Measurements from ENCODE around the gene BRD9. TPM values are rescaled to one million over a fixed set of nuclear protein-coding genes. Genes with fewer than 3 reads are reported as not detected.

The BRD9 gene
- total and polyA plus RNA-seq, 2 of the 13 experiments (the other 11 are each of a cell fraction or from before 2014, with no cell fraction given) = 5.2 to 22.9 TPM

- FAIRE-seq = no peak
- TF ChIP-seq SMAD3 (CRISPR knock-in tag; IDR thresholded peaks at IDR 0.05) = no peak
- TF ChIP-seq ZNF670 (CRISPR knock-in tag; IDR thresholded peaks at IDR 0.05; ENCODE audit: borderline replicate concordance) = no peak
- TF ChIP-seq POLR2AphosphoS5 (IDR thresholded peaks at IDR 0.05; ENCODE audit: low read depth, low read length) = peak; percentile 8; the same call in 1 of the 2 replicates
- peak; percentile 79 for TF ChIP-seq TARDBP (CRISPR knock-in tag; IDR thresholded peaks at IDR 0.05)
- TF ChIP-seq MNT (IDR thresholded peaks at IDR 0.05) = peak; percentile 44; the same call in 1 of the 2 replicates
- no peak for TF ChIP-seq ZNF841 (CRISPR knock-in tag; IDR thresholded peaks at IDR 0.05; ENCODE audit: borderline replicate concordance)
- 0 out of 2 replicates have a peak, but pooled peaks have one; percentile 2 for TF ChIP-seq BRD4 (CRISPR knock-in tag; IDR thresholded peaks at IDR 0.05)
- TF ChIP-seq ZBTB38 (CRISPR knock-in tag; IDR thresholded peaks at IDR 0.05) = no peak
- no peak for TF ChIP-seq EED (CRISPR knock-in tag; IDR thresholded peaks at IDR 0.05)
- no peak for TF ChIP-seq PHF20 (CRISPR knock-in tag; IDR thresholded peaks at IDR 0.05)
- no peak for TF ChIP-seq ZNF256 (CRISPR knock-in tag; conservative IDR thresholded peaks at IDR 0.05)
- TF ChIP-seq CREB1 (IDR thresholded peaks at IDR 0.05) = peak; percentile 1; the same call in 1 of the 2 replicates
- no peak for TF ChIP-seq CREB1 (CRISPR knock-in tag; IDR thresholded peaks at IDR 0.05)
- TF ChIP-seq ETV5 (CRISPR knock-in tag; IDR thresholded peaks at IDR 0.05; ENCODE audit: borderline replicate concordance) = no peak
- no peak for TF ChIP-seq ZBTB43 (CRISPR knock-in tag; conservative IDR thresholded peaks at IDR 0.05)
- no peak for TF ChIP-seq NKX3-1 (CRISPR knock-in tag; IDR thresholded peaks at IDR 0.05)
- TF ChIP-seq ERF (CRISPR knock-in tag; IDR thresholded peaks at IDR 0.05) = no peak
- 0 out of 2 replicates have a peak, but pooled peaks have one; percentile 10 for TF ChIP-seq RNF2 (conservative IDR thresholded peaks at IDR 0.05; ENCODE audit: low read depth)
- TF ChIP-seq ZNF484 (CRISPR knock-in tag; IDR thresholded peaks at IDR 0.05; ENCODE audit: borderline replicate concordance, low read depth) = no peak
- peak; percentile 16 for TF ChIP-seq ZNF282 (IDR thresholded peaks at IDR 0.05; ENCODE audit: partially characterized antibody)
- no peak for TF ChIP-seq NFE2 (CRISPR knock-in tag; IDR thresholded peaks at IDR 0.05)
- TF ChIP-seq MAFG (CRISPR knock-in tag; IDR thresholded peaks at IDR 0.05) = no peak
Measured at GRCh38 chr5:856531-857425, 35.8 kb downstream of the BRD9 start.

More at GRCh38 chr5:856531-857425, 35.8 kb downstream of the BRD9 start:
- 67% methylated on average over 15 of the region's 16 CpGs for WGBS (ENCODE audit: low lambda C conversion rate)
- peaks cover 2% of the 10 kb centered on the region; the same call in 1 of the 2 replicates for H4K20me1 ChIP-seq (ENCODE audit: insufficient read depth, low read length)
- no peaks in the 10 kb centered on the region for H3K9me3 ChIP-seq (ENCODE audit: low read length)
- no peaks in the 10 kb centered on the region for H3K36me3 ChIP-seq (replicated peaks in 1 of 2; ENCODE audit: control insufficient read depth in 1 of 2, insufficient read depth in 2 of 2, low read length in 2 of 2)
- intact Hi-C loops (cut with micrococcal nuclease; ENCODE audit: unreplicated experiment) (no loop called here), in situ Hi-C loops (cut with HindIII; ENCODE audit: extremely low pct_ligation_motif_present, low pct_unique_long_range_greater_than_20kb) (no loop called here)
- CTCF ChIA-PET (ENCODE audit: low intra/inter-chr PET ratio, low total read pairs) = no interaction called here
- no peak overlapping the region for H2AFZ ChIP-seq (ENCODE audit: low read length)
- no peak overlapping the region for H3K4me2 ChIP-seq (ENCODE audit: low read depth, low read length)
- H3K27me3 ChIP-seq (ENCODE audit: control insufficient read depth in 1 of 2, insufficient read depth in 2 of 2, low read length in 2 of 2) = peaks cover 0 to 9% of the 10 kb centered on the region in 2 experiments; a peak in 2 of 5 replicates
- no peaks in the 10 kb centered on the region for H3K79me2 ChIP-seq (ENCODE audit: insufficient read depth, low read length)
- no peak overlapping the region for H3K4me3 ChIP-seq (replicated peaks in 1 of 3; ENCODE audit: insufficient read depth in 1 of 3, low read depth in 2 of 3, low read length in 3 of 3)
- H3K27ac ChIP-seq (ENCODE audit: extremely low read length, insufficient read depth, low read length) = no peak overlapping the region
- H3K9ac ChIP-seq (ENCODE audit: insufficient read depth, low read depth, low read length) = no peak overlapping the region
- peak; percentile 9; the same call in 2 of the 3 replicates for ATAC-seq
- H3K4me1 ChIP-seq (ENCODE audit: insufficient read depth, low read length) = peaks cover 7% of the 10 kb centered on the region
- DNase-seq (ENCODE audit: low spot score) = no peak
- POLR2A ChIA-PET = no interaction called here
- no TSS peak for BruUV-seq (replicated peaks)

Data from HepG2 (cell line).